ENCODE measurements around the gene ZNF77.

DNA sequence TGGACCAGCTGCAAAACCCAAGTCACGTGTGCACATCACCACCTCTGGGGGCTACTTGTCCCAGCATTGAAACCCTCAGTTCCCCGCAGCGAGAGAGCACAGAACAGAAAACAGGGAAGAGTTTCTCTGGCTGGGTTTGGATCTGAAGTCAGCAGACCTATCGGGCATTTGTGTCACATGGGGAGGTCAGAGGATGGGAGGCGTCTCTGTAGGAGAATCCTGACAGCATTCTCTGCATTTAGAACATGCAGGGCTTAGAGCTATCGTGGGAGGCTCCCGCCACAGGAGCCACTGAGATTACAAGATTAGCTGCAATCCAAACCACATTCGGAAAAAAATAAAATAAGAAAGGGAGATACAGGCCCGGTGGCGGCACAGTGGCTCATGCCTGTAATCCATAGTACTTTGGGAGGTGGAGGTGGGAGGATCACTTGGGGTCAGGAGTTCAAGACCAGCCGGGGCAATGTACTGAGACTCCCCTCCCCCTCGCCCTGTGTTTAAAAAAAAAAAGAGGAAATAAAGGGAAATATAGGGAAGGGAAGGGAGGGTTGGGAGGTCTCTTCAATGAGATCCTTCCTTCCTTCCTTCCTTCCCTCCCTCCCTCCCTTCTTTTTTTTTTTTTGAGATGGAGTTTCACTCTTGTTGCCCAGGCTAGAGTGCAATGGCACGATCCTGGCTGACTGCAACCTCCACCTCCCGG lies 29.7 kb upstream of the ZNF77 start:
- TF ChIP-seq POLR2AphosphoS5 (IDR thresholded peaks at IDR 0.05; ENCODE audit: borderline replicate concordance, low read depth, low read length) (no peak), EZH2 (IDR thresholded peaks at IDR 0.05) (no peak)

Data from SK-N-MC (cell line).